NCI-H748 (cell line): ENCODE data around the gene PER1.

Experiments used
- DNase-seq: peaks from one replicate; lab custom pipeline; 2025; ENCODE audit not compliant: unreplicated experiment; lab: John Stamatoyannopoulos, UW

The PER1 gene

DNA sequence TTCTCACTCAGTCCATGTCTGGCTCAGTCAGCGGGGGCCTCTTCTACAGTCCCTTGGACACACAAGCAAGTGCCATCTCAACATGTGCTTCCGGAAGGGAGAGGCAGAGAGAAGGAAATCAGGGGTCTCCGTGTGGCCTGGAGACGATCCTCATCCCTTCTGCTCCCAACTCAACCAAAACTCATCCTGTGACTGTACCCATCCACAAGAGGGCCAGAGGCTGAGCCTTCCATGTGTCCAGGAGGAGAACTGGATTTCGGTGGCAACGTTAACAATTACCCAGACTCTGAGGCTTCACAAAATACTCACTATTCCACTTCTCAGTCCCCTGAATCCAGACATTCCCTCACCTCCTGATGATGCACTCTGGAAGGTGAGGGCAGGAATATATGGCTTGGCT is 56.8 kb downstream of the PER1 start:
- no peak for DNase-seq

DNA sequence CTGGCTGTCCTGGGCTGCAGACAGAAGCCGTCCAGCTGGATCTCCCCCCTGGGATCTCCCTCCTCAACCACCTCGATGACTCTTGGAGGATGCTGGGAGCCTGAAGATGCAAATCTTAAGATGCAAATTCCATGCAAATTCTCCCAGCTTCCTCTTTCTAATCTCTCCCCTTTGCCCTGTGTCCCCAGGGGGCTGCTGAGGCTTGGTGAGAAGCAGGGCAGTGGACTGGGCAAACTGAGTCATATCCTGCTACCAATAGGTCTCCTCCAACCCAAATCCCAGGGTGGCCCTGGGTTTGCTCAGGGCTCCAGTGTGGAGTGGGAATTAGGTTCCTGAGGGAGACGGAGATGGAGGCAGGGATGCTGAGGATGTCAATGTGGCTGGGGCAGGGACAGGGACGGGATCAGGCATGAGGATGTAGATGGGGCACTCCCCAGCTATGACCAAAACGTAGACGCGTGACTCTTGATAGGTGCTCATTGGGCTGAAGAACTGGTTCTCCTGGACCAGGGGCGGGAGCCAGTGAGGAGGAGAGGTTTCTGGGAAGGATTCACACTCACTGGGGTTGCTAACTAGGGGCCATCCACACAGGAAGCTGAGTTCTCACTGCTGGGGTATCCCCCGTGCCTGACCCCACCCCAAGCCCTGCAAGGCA is 61.0 kb downstream of the PER1 start:
- DNase-seq, result no peak
